Measurements from ENCODE around the gene VPS35L.

VPS35L gene

DNA sequence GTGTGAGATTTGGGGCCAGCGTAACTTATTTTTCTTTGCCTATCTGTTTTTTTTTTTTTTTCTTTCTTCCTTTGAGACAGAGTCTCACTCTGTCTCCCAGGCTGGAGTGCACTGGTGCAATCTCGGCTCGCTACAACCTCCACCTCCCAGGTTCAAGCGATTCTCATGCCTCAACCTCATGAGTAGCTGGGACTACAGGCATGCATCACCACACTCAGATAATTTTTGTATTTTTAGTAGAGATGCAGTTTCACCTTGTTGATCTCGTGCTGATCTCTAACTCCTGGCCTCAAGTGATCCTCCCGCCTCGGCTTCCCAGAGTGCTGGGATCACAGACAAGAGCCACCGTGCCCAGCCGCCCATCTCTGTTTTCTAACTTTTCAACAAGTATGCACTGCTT is 63.4 kb downstream of the VPS35L start:
- TF ChIP-seq, protein P1, sequence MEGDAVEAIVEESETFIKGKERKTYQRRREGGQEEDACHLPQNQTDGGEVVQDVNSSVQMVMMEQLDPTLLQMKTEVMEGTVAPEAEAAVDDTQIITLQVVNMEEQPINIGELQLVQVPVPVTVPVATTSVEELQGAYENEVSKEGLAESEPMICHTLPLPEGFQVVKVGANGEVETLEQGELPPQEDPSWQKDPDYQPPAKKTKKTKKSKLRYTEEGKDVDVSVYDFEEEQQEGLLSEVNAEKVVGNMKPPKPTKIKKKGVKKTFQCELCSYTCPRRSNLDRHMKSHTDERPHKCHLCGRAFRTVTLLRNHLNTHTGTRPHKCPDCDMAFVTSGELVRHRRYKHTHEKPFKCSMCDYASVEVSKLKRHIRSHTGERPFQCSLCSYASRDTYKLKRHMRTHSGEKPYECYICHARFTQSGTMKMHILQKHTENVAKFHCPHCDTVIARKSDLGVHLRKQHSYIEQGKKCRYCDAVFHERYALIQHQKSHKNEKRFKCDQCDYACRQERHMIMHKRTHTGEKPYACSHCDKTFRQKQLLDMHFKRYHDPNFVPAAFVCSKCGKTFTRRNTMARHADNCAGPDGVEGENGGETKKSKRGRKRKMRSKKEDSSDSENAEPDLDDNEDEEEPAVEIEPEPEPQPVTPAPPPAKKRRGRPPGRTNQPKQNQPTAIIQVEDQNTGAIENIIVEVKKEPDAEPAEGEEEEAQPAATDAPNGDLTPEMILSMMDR (IDR thresholded peaks at IDR 0.05; ENCODE audit: insufficient read depth, low read depth, low read length, missing control alignments): no peak
- no peak for DNase-seq (ENCODE audit: low read depth)
- no peak overlapping the region for H3K4me3 ChIP-seq (ENCODE audit: low read depth, low read length)

DNA sequence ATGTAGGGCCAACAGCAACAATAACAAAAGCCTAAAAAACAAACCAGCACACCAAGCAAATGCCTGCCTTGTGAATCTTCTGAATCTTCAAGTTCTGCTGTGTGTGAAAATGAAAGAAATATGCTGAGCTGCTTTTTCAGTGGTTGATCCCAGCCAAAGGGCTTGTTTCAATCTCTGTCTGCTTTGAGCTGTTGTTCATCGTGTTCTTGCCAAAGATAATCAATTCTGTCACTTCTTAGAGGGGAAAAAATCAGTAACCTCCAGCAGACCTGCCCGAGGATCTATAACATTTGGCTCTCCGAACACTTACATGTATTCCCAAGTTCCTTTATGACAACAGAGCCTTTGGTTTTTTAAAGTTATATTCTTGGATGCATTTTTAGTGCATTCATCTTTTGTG is 65.9 kb downstream of the VPS35L start:
- TF ChIP-seq, protein P1 (IDR thresholded peaks at IDR 0.05; ENCODE audit: insufficient read depth, low read depth, low read length, missing control alignments): no peak
- no peak for DNase-seq (ENCODE audit: low read depth)
- H3K4me3 ChIP-seq (ENCODE audit: low read depth, low read length): no peak overlapping the region

DNA sequence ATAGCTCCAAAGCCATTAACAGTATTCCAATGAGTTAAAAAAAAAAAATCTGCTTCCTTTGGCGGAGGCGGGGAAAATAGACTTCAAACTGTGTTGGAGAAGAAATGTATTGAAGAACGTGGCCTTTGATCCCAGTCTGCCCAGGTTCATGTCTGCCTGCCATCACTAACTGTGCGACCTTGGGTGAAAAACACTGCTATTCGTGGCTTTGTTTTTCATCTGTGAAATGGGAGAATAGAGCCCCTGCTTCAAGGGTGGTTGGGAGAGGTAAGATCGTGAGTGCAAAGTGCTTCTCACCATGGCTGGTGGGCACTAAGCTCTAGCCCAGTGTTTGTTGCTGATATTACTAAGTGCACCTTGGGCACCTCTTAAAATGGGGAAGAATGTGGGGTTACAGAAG is 69.5 kb downstream of the VPS35L start:
- H3K4me3 ChIP-seq (ENCODE audit: low read depth, low read length): no peak overlapping the region
- no peak for DNase-seq (ENCODE audit: low read depth)
- TF ChIP-seq, protein P1 (IDR thresholded peaks at IDR 0.05; ENCODE audit: insufficient read depth, low read depth, low read length, missing control alignments): no peak

DNA sequence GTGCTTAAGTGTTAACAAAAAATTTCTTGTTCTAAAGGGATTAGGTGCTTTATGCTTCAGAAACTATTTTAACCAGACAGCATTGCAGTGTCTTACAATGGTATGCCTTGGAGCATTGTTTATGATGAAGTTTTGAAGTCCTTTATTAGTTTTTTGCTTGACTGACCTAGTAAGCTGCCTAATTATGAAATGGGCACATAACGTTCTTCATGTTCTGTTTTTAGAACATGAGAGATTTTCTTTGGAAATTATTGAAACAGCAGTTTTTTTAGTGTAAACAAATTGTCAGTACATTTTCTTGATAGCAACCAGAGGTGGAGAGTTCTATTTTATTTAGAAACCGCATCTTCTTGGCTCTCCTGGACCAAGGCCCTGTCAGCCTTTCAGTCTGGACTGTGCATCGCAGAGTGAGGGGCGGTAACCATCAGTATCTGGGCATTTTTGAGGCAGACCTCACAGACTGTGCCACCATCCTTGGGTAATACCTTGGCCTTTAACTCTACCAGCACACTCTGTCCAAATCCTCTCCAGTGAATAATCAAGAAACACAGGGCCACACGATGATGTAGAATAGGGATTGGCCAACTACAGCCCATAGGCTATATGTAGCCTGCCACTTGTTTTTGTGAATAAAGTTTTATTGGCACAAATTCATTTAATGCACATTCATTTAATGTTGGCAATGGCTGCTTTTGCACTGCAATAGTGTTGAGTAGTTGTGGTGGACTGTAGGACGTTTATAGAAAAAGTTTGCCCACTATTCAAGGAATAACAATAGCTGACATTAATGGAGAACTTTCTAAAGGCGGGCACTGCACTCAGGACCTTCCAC is 81.1 kb downstream of the VPS35L start:
- TF ChIP-seq, protein P1 (IDR thresholded peaks at IDR 0.05; ENCODE audit: insufficient read depth, low read depth, low read length, missing control alignments): no peak
- DNase-seq (ENCODE audit: low read depth): no peak
- H3K4me3 ChIP-seq (ENCODE audit: low read depth, low read length): no peak overlapping the region

DNA sequence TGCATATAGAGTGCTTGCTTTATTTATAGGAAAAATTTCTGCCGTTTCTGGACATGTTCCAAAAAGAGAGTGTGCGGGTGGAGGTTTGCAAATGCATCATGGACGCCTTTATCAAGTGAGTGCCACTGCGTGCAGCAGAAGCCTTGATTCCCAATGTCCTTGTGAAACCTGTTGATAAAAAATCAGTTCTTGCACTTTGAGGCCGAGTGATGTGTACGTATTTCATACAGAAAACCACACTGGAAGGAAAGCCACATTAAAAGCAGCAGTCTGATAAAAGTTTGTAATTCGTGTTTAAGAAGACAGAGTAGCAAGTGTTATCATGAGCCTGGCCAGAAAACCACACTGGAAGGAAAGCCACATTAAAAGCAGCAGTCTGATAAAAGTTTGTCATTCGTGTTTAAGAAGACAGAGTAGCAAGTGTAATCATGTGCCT is 84.5 kb downstream of the VPS35L start:
- H3K4me3 ChIP-seq (ENCODE audit: low read depth, low read length): no peak overlapping the region
- DNase-seq (ENCODE audit: low read depth): no peak
- TF ChIP-seq, protein P1 (IDR thresholded peaks at IDR 0.05; ENCODE audit: insufficient read depth, low read depth, low read length, missing control alignments): no peak

DNA sequence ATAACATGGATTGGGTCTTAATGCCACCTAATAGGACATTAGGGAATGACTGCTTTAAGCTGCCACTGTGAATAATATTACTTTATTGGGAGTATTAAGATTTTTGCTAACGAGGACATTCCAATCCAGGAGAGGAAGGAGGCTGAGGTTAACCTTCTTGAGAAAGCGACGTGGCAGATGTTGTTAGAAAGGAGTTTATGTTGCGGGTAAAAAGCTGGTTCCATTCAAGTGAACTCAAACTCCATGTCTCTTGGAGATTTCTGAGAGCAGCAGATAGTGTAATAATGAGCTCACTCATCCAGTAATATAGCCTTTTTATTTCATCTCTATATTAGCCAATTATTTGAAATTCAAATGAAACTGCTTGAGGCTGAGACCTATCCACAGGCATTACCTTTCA is 87.0 kb downstream of the VPS35L start:
- H3K4me3 ChIP-seq (ENCODE audit: low read depth, low read length): no peak overlapping the region
- DNase-seq (ENCODE audit: low read depth): no peak
- TF ChIP-seq, protein P1 (IDR thresholded peaks at IDR 0.05; ENCODE audit: insufficient read depth, low read depth, low read length, missing control alignments): no peak

DNA sequence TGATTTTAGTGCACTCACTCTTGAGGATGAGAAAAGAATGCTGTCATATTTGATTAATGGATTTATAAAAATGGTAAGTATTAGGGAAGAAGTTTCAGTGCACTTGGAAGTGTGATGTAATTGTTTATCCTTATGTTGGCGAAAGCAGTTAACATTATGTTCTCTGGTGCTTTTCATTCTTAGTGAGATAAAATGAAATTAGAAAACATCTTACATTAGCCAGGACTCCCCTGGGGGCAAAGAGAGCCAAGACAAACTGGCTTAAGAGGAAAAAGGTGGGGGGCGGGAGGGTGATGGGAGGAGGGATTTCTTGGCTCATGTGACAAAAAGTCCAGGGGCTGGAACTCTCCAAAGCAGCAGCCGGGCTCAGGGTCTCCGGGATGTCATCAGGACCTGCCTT is 89.4 kb downstream of the VPS35L start:
- no peak overlapping the region for H3K4me3 ChIP-seq (ENCODE audit: low read depth, low read length)
- no peak for DNase-seq (ENCODE audit: low read depth)
- TF ChIP-seq, protein P1 (IDR thresholded peaks at IDR 0.05; ENCODE audit: insufficient read depth, low read depth, low read length, missing control alignments): no peak

All from GM12865 (cell line).